Lower lobe of right lung (tissue), 2 donors: Measurements from ENCODE around the gene ASPM. TPM values are rescaled to one million over a fixed set of nuclear protein-coding genes. Genes with fewer than 3 reads are reported as not detected.

Experiments used
- ATAC-seq, 2 donors: fragments of 200-7000 bp; cut with Tn5 transposase; one replicate each; pipeline ENCODE4 v1.9.1; 2020 to 2022; ENCODE audit warnings: mild to moderate bottlenecking in 2 of 2, moderate library complexity in 2 of 2
- DNase-seq: peaks from one replicate; pipeline ENCODE4 v3.0.0-alpha.2; 2020
- H3K27ac ChIP-seq: fragments of 200-600 bp; one replicate; pipeline ENCODE4 v1.8.0; 2022
- H3K27me3 ChIP-seq: fragments of 200-600 bp; one replicate; pipeline ENCODE4 v1.8.0; 2022; ENCODE audit warnings: low read depth
- H3K36me3 ChIP-seq: fragments of 200-600 bp; one replicate; pipeline ENCODE4 v1.8.0; 2022; ENCODE audit warnings: mild to moderate bottlenecking
- H3K4me1 ChIP-seq: fragments of 200-600 bp; one replicate; pipeline ENCODE4 v1.8.0; 2022
- H3K4me3 ChIP-seq: fragments of 200-600 bp; one replicate; pipeline ENCODE4 v1.8.0; 2022; ENCODE audit warnings: mild to moderate bottlenecking
- H3K9me3 ChIP-seq: fragments of 200-600 bp; one replicate; pipeline ENCODE4 v1.8.0; 2022
- CTCF ChIP-seq: fragments of 200-600 bp; IDR thresholded peaks from one replicate; pipeline ENCODE4 v1.8.0; 2022; ENCODE audit warnings: antibody characterized with exemption, mild to moderate bottlenecking
- intact Hi-C: fragments of 100-400 bp; cut with DNase I; formaldehyde crosslinking; loops from one replicate; pipeline ENCODE4 v1.11.0; 2022
- long read RNA-seq: library from polyadenylated mRNA; unstranded; transcript quantifications from one replicate; pipeline ENCODE4 v2.0.0, GENCODE V29; 2021
- total RNA-seq: library from RNA; stranded (reverse); fragmentation: NEBNext Ultra II Directional; extraction: Animal tissue kit (Norgen Biotek cat#: 25700); gene quantifications from one replicate; pipeline ENCODE4 v1.2.1, GENCODE V29; 2021
- donor health status: DM: no; HTN: yes; CAD: no; lungs with severe emphysema.

Gene ASPM
- total RNA-seq, result 1.6 TPM
- long read RNA-seq, partial matches to known transcripts, result 1 of 1 reads
- long read RNA-seq, other reads (novel, unspliced or antisense), result 0 of 1 reads

- Histone ChIP-seq H3K9me3 (no peaks in the 10 kb centered on the region), H3K4me1 (peaks cover 9% of the 10 kb centered on the region), H3K27me3 (no peaks in the 10 kb centered on the region), H3K27ac (no peak within 1 kb of the TSS), H3K4me3 (peak within 1 kb of the TSS; percentile 70), H3K36me3 (no peaks in the 10 kb centered on the region)
- DNase-seq (peak; percentile 96), ATAC-seq (peak; percentile 99 to 100)
- intact Hi-C loops, result no loop called here
- TF ChIP-seq CTCF, result no peak
These were observed at the start of gene ASPM for GRCh38 chr1:197146101-197147095. Gene ASPM, minus strand, starts transcription at chr1:197146669. Its CDS starts 232 bp downstream, at chr1:197146437.

- ATAC-seq (no peak), DNase-seq (no peak)
- Histone ChIP-seq H3K27ac (no peak overlapping the region), H3K27me3 (no peaks in the 10 kb centered on the region), H3K9me3 (no peaks in the 10 kb centered on the region), H3K36me3 (peaks cover 17% of the 10 kb centered on the region), H3K4me1 (peaks cover 36% of the 10 kb centered on the region), H3K4me3 (no peak overlapping the region)
- intact Hi-C loops, result no loop called here
- TF ChIP-seq CTCF, result no peak
These were observed 48.6 kb upstream of the ASPM start for GRCh38 chr1:197195100-197195499.

- no peaks in the 10 kb centered on the region for H3K27me3 ChIP-seq
- DNase-seq, result no peak
- no peaks in the 10 kb centered on the region for H3K9me3 ChIP-seq
- no peak for ATAC-seq
- intact Hi-C loops, result no loop called here
- no peak overlapping the region for H3K4me3 ChIP-seq
- H3K4me1 ChIP-seq, result peaks cover 15% of the 10 kb centered on the region
- no peak overlapping the region for H3K27ac ChIP-seq
- peaks cover 86% of the 10 kb centered on the region for H3K36me3 ChIP-seq
- no peak for TF ChIP-seq CTCF
These were observed 37.7 kb upstream of the ASPM start for GRCh38 chr1:197184190-197184589.

- no peak overlapping the region for H3K27ac ChIP-seq
- peaks cover 15% of the 10 kb centered on the region for H3K4me1 ChIP-seq
- ATAC-seq (peak in 1 of 2 donors; percentile 49), DNase-seq (no peak)
- no peak overlapping the region for H3K4me3 ChIP-seq
- no peaks in the 10 kb centered on the region for H3K27me3 ChIP-seq
- no peaks in the 10 kb centered on the region for H3K9me3 ChIP-seq
- peaks cover 84% of the 10 kb centered on the region for H3K36me3 ChIP-seq
- intact Hi-C loops, result no loop called here
- no peak for TF ChIP-seq CTCF
These were observed 36.8 kb upstream of the ASPM start for GRCh38 chr1:197183195-197183748.

GRCh38 chr1:197182716-197183115, 36.2 kb upstream of the ASPM start:
- intact Hi-C loops, result no loop called here
- peaks cover 83% of the 10 kb centered on the region for H3K36me3 ChIP-seq
- no peaks in the 10 kb centered on the region for H3K9me3 ChIP-seq
- TF ChIP-seq CTCF, result no peak
- no peak for DNase-seq
- H3K27me3 ChIP-seq, result no peaks in the 10 kb centered on the region
- H3K4me3 ChIP-seq, result no peak overlapping the region
- H3K4me1 ChIP-seq, result peaks cover 15% of the 10 kb centered on the region
- H3K27ac ChIP-seq, result no peak overlapping the region
- ATAC-seq, result peak in 1 of 2 donors; percentile 76
